Activated CD4-positive, CD25-positive, alpha-beta regulatory T cell treated with anti-CD3 and anti-CD28 coated beads, Interleukin-2, amount 50 U/mL, for 72 hours (primary cell): Measurements from ENCODE around the gene ERMAP.

Experiments used
- DNase-seq: peaks from one replicate; pipeline ENCODE4 v3.0.0; 2021

The ERMAP gene

GRCh38 chr1:42876009-42876408 is 59.1 kb downstream of the ERMAP start:
- DNase-seq, result no peak

- DNase-seq, result no peak
Measured at GRCh38 chr1:42877380-42877779, 60.5 kb downstream of the ERMAP start.

GRCh38 chr1:42880384-42880783 is 63.5 kb downstream of the ERMAP start:
- no peak for DNase-seq

- no peak for DNase-seq
Measured at GRCh38 chr1:42886046-42886739, 69.3 kb downstream of the ERMAP start.

GRCh38 chr1:42886800-42887199 is 69.9 kb downstream of the ERMAP start:
- DNase-seq, result no peak

- DNase-seq, result no peak
Measured at GRCh38 chr1:42887366-42887765, 70.4 kb downstream of the ERMAP start.

- DNase-seq, result no peak
Measured at GRCh38 chr1:42888013-42888633, 71.2 kb downstream of the ERMAP start.

GRCh38 chr1:42889264-42889663 is 72.3 kb downstream of the ERMAP start:
- DNase-seq, result no peak

- no peak for DNase-seq
Measured at GRCh38 chr1:42891465-42892138, 74.7 kb downstream of the ERMAP start.
